Activated T-helper 1 cell treated with Interleukin-2 at 50 U/mL for 16 hours (primary cell): Measurements from ENCODE around the gene ZNF519.

Source experiments
- DNase-seq: peaks from one replicate; pipeline ENCODE4 v3.0.0-alpha.2; 2020; ENCODE audit warnings: low read depth

The ZNF519 gene

GRCh38 chr18:14098428-14098827 is 33.8 kb downstream of the ZNF519 start:
- no peak for DNase-seq

GRCh38 chr18:14097761-14098160 is 34.5 kb downstream of the ZNF519 start:
- no peak for DNase-seq

GRCh38 chr18:14093307-14093915 is 38.8 kb downstream of the ZNF519 start:
- DNase-seq = no peak

DNA sequence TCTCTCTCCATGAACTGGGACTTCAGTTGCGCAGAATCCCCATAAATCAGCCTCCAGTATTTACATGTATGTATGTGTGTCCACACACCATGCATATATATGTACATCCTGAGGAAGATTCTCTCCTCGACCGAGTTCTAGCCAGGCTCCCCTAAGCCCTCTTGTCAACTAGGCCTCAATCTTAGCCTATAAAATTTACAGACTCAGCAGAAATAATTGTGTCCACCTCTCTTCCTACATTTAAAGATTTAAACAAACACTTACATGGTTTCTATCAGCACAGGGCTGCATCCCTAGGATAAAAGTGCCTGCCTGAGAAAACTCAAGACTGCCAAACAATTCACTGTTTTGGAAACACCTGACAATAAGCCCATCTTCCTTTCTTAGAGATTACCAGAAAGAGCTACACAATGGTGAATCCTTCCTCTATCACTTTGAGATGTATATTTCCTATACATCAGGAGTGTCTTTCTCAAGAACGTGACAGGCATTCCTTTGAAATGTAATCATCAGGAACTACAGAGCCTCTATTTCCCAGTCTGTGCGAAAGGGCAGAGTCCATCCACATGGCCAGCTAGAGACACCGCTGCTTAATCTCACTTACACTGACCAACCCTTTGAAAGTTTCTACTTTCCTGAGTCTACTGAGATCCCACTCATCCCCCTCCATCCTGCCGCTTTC is 39.5 kb downstream of the ZNF519 start:
- DNase-seq = no peak

GRCh38 chr18:14089781-14090180 is 42.5 kb downstream of the ZNF519 start:
- no peak for DNase-seq

DNA sequence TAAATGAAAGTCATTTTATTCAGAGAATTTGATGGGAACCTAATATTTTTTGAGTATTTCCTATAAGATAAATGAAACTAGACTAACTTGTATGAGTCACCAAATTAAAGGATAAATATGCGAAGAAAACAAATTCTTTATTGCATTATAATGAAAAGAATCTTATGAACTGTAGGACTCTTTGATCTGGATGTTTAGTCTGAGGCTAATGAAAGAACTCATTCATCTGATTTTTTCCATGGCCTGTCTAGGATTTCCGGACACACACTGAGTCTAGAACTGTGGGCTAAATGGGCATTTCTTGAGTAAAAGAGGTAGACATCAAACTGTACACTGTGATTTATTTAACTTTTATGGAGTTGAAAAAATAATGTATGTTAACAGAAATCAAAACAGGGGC is 43.0 kb downstream of the ZNF519 start:
- no peak for DNase-seq

DNA sequence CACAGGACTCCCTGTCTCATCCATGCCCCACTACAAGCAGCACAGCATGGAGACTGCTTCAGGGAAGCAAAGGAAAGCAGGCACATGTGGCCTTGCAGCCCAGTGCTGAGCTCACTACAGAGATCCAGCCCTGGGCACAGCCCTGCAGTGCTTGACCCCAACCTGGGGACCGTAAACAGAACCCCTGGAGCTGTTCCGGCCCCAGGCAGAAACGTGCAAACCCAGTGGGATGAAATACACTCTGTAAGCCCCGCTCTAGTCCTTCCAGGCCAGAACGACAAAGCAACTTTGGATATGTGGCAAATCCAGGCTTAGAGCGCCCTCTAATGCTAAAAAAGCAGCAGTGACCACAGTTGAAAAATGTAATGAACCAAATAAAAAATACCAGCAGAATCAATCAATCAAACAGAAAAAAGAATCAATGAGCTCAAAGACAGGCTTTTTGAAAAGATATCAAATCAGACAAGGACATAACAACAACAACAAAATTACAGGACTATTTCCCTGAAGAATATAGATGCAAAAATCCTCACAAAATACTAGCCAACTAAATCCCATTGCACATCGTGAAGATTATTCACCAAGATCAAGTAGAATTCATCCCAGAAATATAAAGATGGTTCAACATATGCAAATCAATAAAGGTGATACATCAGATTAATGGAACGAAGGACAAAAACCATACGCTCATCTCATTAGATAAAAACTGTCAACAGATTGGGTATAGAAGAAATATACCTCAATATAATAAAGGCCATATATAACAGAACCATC is 45.6 kb downstream of the ZNF519 start:
- no peak for DNase-seq

GRCh38 chr18:14085770-14086457 is 46.3 kb downstream of the ZNF519 start:
- DNase-seq = no peak

DNA sequence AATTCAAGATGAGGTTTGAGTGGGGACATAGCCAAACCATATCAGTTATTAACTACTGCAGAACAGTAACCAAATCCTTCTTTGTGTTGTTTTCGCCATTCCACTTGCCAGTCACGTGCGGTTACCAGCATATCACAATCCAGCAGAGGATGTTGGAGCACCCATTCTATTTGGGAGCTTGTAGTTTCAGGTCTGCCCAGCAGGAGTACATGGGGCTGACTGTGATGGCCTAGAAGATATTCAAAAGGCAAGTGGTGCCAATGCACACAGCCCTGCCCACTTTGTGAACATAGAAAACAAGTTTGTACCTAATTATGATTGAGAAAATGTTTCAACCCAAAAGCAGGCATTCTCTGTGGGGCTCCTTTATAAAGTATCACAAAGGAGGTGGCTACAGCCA is 57.0 kb downstream of the ZNF519 start:
- DNase-seq = no peak

DNA sequence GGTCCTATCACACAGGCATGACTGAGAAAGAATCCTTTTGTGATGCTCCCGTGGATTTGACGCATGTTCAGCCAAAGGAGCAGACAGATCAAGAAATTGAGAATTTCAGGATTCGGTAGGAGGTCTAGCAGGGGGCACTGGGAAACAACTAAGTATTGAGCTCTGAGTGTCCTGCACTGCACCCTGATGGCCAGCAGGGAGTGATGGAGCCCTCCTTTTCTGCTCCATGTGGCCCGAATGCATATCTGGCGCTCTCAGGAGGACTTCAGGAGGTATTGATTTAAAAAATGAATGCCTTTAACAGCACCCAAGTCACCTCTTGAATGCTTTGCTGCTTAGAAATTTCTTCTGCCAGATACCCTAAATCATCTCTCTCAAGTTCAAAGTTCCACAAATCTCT is 58.0 kb downstream of the ZNF519 start:
- no peak for DNase-seq

DNA sequence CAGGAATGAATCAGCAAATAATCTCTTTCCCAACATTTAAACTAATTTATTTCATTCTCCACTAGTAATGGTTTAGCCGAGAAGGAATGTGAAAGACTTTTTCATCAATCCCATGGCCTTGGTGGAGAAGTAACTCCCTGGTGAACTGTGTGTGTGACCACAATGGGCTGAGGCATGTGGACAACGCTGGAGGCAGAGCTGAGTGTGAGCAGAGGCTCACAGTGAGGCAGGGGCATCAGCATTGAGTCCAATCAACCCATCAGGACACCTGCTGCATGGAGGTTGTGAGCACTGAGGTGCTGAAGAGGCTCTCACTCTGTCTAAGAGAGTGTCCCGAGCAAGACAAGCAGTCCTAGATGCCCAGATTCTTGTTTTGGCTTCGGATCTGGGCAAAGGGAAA is 78.6 kb downstream of the ZNF519 start:
- no peak for DNase-seq
